CD14-positive monocyte (primary cell): ENCODE results near the gene XYLT1. TPM values are rescaled to one million over a fixed set of nuclear protein-coding genes. Genes with fewer than 3 reads are reported as not detected.
A peak's percentile ranks its signal among the peaks of the same experiment; 100 is the strongest.

Source experiments
- DNase-seq, 3 donors: peaks; one replicate each; pipeline ENCODE4 v3.0.0-alpha.2; 2011 to 2022
- H2AFZ ChIP-seq: 2 replicates; pipeline ENCODE4 v1.6.0; 2012; ENCODE audit warnings: mild to moderate bottlenecking, low read depth, low read length, inconsistent platforms; ENCODE audit not compliant: insufficient read depth, poor library complexity, severe bottlenecking
- H3K27ac ChIP-seq, 2 donors: 1 replicate in 1 of 2; 2 replicates in 1 of 2; pipeline ENCODE4 v1.5.1; 2012 to 2013; ENCODE audit warnings: low read length in 2 of 2, control low read depth in 1 of 2, inconsistent platforms in 1 of 2, low read depth in 1 of 2, mild to moderate bottlenecking in 1 of 2
- H3K27me3 ChIP-seq, 2 donors: one replicate each; pipeline versions ENCODE4 v1.6.0 to v1.6.1; 2011 to 2013; ENCODE audit warnings: low read length in 2 of 2; ENCODE audit not compliant: control insufficient read depth in 2 of 2, insufficient read depth in 2 of 2
- H3K36me3 ChIP-seq, 2 donors: replicated peaks in 1 of 2; 1 replicate in 1 of 2; 2 replicates in 1 of 2; pipeline versions ENCODE4 v1.5.1 to v1.6.1; 2012 to 2013; ENCODE audit warnings: low read length in 2 of 2, control low read depth in 1 of 2, inconsistent platforms in 1 of 2, mild to moderate bottlenecking in 1 of 2; ENCODE audit not compliant: insufficient read depth in 2 of 2, control insufficient read depth in 1 of 2
- H3K4me1 ChIP-seq, 2 donors: 1 replicate in 1 of 2; 2 replicates in 1 of 2; pipeline versions ENCODE4 v1.5.1 to v1.6.1; 2012 to 2013; ENCODE audit warnings: low read length in 2 of 2, control low read depth in 1 of 2, inconsistent platforms in 1 of 2, mild to moderate bottlenecking in 1 of 2, moderate library complexity in 1 of 2; ENCODE audit not compliant: insufficient read depth in 2 of 2, control insufficient read depth in 1 of 2
- H3K4me2 ChIP-seq: replicated peaks from 2 replicates; pipeline ENCODE3; 2012; ENCODE audit warnings: low read length, moderate library complexity, mild to moderate bottlenecking; ENCODE audit not compliant: poor library complexity, severe bottlenecking; ENCODE audit errors: extremely low read depth
- H3K4me3 ChIP-seq, 3 experiments: fragments of 200-600 bp in 1 of 3; sonication (generic) in 1 of 3; replicated peaks in 1 of 3; 1 replicate in 2 of 3; 2 replicates in 1 of 3; pipeline ENCODE4 v1.5.1; 2011 to 2013; ENCODE audit warnings: low read length in 3 of 3, mild to moderate bottlenecking in 3 of 3, control low read depth in 2 of 3, low read depth in 2 of 3, inconsistent platforms in 1 of 3, moderate library complexity in 1 of 3
- H3K79me2 ChIP-seq: 2 replicates; pipeline ENCODE4 v1.6.0; 2012; ENCODE audit warnings: mild to moderate bottlenecking, control low read depth, inconsistent platforms, low read length, moderate library complexity; ENCODE audit not compliant: insufficient read depth
- H3K9ac ChIP-seq: 2 replicates; pipeline ENCODE4 v1.6.0; 2017; ENCODE audit warnings: low read length, mild to moderate bottlenecking; ENCODE audit not compliant: insufficient read depth, poor library complexity, severe bottlenecking
- H3K9me3 ChIP-seq, 2 donors: replicated peaks in 1 of 2; 1 replicate in 1 of 2; 2 replicates in 1 of 2; pipeline versions ENCODE4 v1.5.1 to v1.6.1; 2012 to 2013; ENCODE audit warnings: low read length in 2 of 2, control low read depth in 1 of 2; ENCODE audit not compliant: control insufficient read depth in 1 of 2, insufficient read depth in 1 of 2
- H4K20me1 ChIP-seq: 2 replicates; pipeline ENCODE4 v1.6.0; 2012; ENCODE audit warnings: mild to moderate bottlenecking, low read length, control low read depth, moderate library complexity; ENCODE audit not compliant: insufficient read depth
- H3K27ac Mint-ChIP-seq, 7 donors: one replicate each; pipeline ENCODE4 v1.8.0; 2020; ENCODE audit warnings: mild to moderate bottlenecking in 7 of 7, mixed read lengths in 7 of 7, moderate library complexity in 6 of 7, inconsistent platforms in 2 of 7
- H3K27me3 Mint-ChIP-seq, 3 donors: one replicate each; pipeline ENCODE4 v1.8.0; 2021 to 2022; ENCODE audit warnings: low read depth in 3 of 3, mild to moderate bottlenecking in 3 of 3, mixed read lengths in 3 of 3, moderate library complexity in 3 of 3, inconsistent platforms in 1 of 3
- H3K36me3 Mint-ChIP-seq, 2 donors: one replicate each; pipeline ENCODE4 v1.8.0; 2020; ENCODE audit warnings: mixed read lengths in 2 of 2, inconsistent platforms in 1 of 2, mild to moderate bottlenecking in 1 of 2
- H3K4me1 Mint-ChIP-seq: one replicate; pipeline ENCODE4 v1.8.0; 2020; ENCODE audit warnings: mild to moderate bottlenecking, mixed read lengths
- H3K4me3 Mint-ChIP-seq, 2 donors: one replicate each; pipeline ENCODE4 v1.8.0; 2020; ENCODE audit warnings: mild to moderate bottlenecking in 2 of 2, mixed read lengths in 2 of 2, moderate library complexity in 1 of 2
- H3K9me3 Mint-ChIP-seq, 7 donors: one replicate each; pipeline ENCODE4 v1.8.0; 2020 to 2022; ENCODE audit warnings: mixed read lengths in 7 of 7, mild to moderate bottlenecking in 6 of 7, moderate library complexity in 6 of 7, inconsistent platforms in 2 of 7
- CTCF ChIP-seq: fragments of 200-600 bp; IDR thresholded peaks from one replicate; pipeline ENCODE4 v1.8.0; 2022; ENCODE audit warnings: antibody characterized with exemption, mild to moderate bottlenecking
- whole genome bisulfite sequencing: methylation state at CpG from one replicate; pipeline ENCODE4 v1.1.5; 2013; ENCODE audit warnings: missing lambda C conversion rate; ENCODE audit not compliant: insufficient coverage; 5-methylcytosine and 5-hydroxymethylcytosine counted together
- intact Hi-C, 2 donors: fragments of 100-400 bp; cut with micrococcal nuclease; formaldehyde crosslinking; loops; one replicate each; pipeline versions ENCODE4 v1.15.0 to v1.15.1; 2023
- polyA plus RNA-seq, 3 donors: library from polyadenylated mRNA; depleted of rRNA in 1 of 3; unstranded in 2 of 3; stranded (reverse) in 1 of 3; fragments of 300-500 nt in 2 of 3; fragments of >200 nt in 1 of 3; fragmentation: Illumina TruSeq in 2 of 3; gene quantifications; 1 replicate in 2 of 3; 2 replicates in 1 of 3; pipeline ENCODE4 v1.2.3, GENCODE V29; 2012 to 2021

The XYLT1 gene
- polyA plus RNA-seq, 3 donors: 0.51 to 9.4 (median 1.6) TPM

DNA sequence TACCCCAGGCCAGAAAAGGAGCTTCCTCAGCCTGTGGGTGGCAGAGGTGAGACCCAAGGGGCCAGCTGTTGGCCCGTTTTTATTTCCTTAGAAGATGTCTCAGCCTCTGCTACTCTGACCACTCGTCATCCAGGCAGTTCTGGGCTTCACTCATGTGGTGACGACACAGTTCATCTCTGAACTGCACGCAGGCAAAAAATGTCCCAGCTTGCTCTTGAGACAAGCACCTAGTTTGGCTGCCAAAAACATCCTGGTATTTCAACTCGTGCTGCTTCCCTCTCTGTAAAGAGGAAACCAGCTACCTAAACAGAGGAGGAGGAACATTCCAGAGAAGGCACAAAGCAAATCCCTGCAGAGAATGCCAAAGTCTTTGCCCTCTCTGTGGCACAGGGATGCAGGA, 125.7 kb downstream of the XYLT1 start:
- Mint-ChIP-seq H3K4me1 (peaks cover 91% of the 10 kb centered on the region), H3K27ac (peak overlapping the region; percentile 62 to 97 (median 95)), H3K36me3 (peaks cover 14 to 15% of the 10 kb centered on the region in 2 donors), H3K4me3 (no peak overlapping the region), H3K9me3 (peaks cover 0 to 4% (median 2%) of the 10 kb centered on the region in 7 donors), H3K27me3 (peaks cover 0 to 5% (median 0%) of the 10 kb centered on the region in 3 donors)
- no peak overlapping the region for H3K4me2 ChIP-seq
- peak; percentile 75 to 89 (median 80) for DNase-seq
- H3K9ac ChIP-seq: peak overlapping the region; percentile 4
- H3K36me3 ChIP-seq: no peaks in the 10 kb centered on the region
- H2AFZ ChIP-seq: no peak overlapping the region
- 0% methylated on average over 5 of the region's 5 CpGs for WGBS
- H4K20me1 ChIP-seq: no peaks in the 10 kb centered on the region
- intact Hi-C loops: no loop called here
- no peaks in the 10 kb centered on the region for H3K9me3 ChIP-seq
- peaks cover 99 to 100% of the 10 kb centered on the region in 2 donors for H3K4me1 ChIP-seq
- H3K4me3 ChIP-seq: no peak overlapping the region
- H3K27ac ChIP-seq: peak overlapping the region; percentile 58 to 78
- peaks cover 51% of the 10 kb centered on the region for H3K79me2 ChIP-seq
- H3K27me3 ChIP-seq: no peaks in the 10 kb centered on the region
- no peak for TF ChIP-seq CTCF

- Histone ChIP-seq H3K27me3 (no peaks in the 10 kb centered on the region), H3K4me1 (peaks cover 86 to 88% of the 10 kb centered on the region in 2 donors), H3K9ac (no peak overlapping the region), H4K20me1 (no peaks in the 10 kb centered on the region), H2AFZ (no peak overlapping the region), H3K79me2 (peaks cover 50% of the 10 kb centered on the region), H3K4me2 (no peak overlapping the region), H3K27ac (peak overlapping the region; percentile 57 to 78), H3K9me3 (no peaks in the 10 kb centered on the region), H3K36me3 (no peaks in the 10 kb centered on the region), H3K4me3 (no peak overlapping the region)
- Mint-ChIP-seq H3K4me1 (peaks cover 83% of the 10 kb centered on the region), H3K27me3 (peaks cover 0 to 2% (median 0%) of the 10 kb centered on the region in 3 donors), H3K9me3 (peaks cover 0 to 2% (median 0%) of the 10 kb centered on the region in 7 donors), H3K27ac (peak overlapping the region; percentile 89 to 97 (median 95)), H3K36me3 (peaks cover 11 to 13% of the 10 kb centered on the region in 2 donors), H3K4me3 (peak overlapping the region in 1 of 2 donors; percentile 57)
- no peak for TF ChIP-seq CTCF
- DNase-seq: peak; percentile 79 to 87 (median 86)
- whole genome bisulfite sequencing: 0% methylated on average over 2 of the region's 8 CpGs
- intact Hi-C loops: loop anchor here (2.0 to 5.0 kb wide), 2 partner anchors 23 to 34 kb away; no protein-coding TSS in a partner anchor
These were observed 127.0 kb downstream of the XYLT1 start for GRCh38 chr16:17343728-17344127.
